MCF 10A (cell line): ENCODE results near the gene DOK5. TPM values are rescaled to one million over a fixed set of nuclear protein-coding genes. Genes with fewer than 3 reads are reported as not detected.

Experiments
- BruUV-seq: library from RNA; stranded (reverse); fragments of 400-500 nt; replicated peaks from 2 replicates; lab custom pipeline; 2021; lab: Mats Ljungman, UMichigan
- CTCF ChIA-PET: fragments of 300-600 bp; sonication (Branson Sonifier 250); formaldehyde crosslinking; extraction: SDS; loops from one replicate; lab custom pipeline; 2021; ENCODE audit warnings: antibody characterized with exemption, inconsistent platforms; lab: Yijun Ruan, JAX
- POLR2A ChIA-PET: fragments of 300-600, 350-650 bp; sonication (Branson Sonifier 250); formaldehyde crosslinking; extraction: SDS; loops from one replicate; lab custom pipeline; 2020; ENCODE audit warnings: antibody characterized with exemption, inconsistent platforms; lab: Yijun Ruan, JAX
- DNase-seq: peaks from one replicate; pipeline ENCODE4 v3.0.0-alpha.2; 2018; ENCODE audit not compliant: unreplicated experiment
- H3K27ac Mint-ChIP-seq: one replicate; pipeline ENCODE4 v1.8.0; 2022; ENCODE audit warnings: mild to moderate bottlenecking, low read depth, mixed read lengths; ENCODE audit not compliant: unreplicated experiment
- H3K27me3 Mint-ChIP-seq: one replicate; pipeline ENCODE4 v1.8.0; 2022; ENCODE audit warnings: mixed read lengths; ENCODE audit not compliant: insufficient read depth, unreplicated experiment
- H3K36me3 Mint-ChIP-seq: one replicate; pipeline ENCODE4 v1.8.0; 2022; ENCODE audit warnings: mild to moderate bottlenecking, moderate library complexity, mixed read lengths; ENCODE audit not compliant: insufficient read depth, unreplicated experiment
- H3K4me1 Mint-ChIP-seq: one replicate; pipeline ENCODE4 v1.8.0; 2022; ENCODE audit warnings: mixed read lengths; ENCODE audit not compliant: insufficient read depth, unreplicated experiment
- H3K4me3 Mint-ChIP-seq: one replicate; pipeline ENCODE4 v1.8.0; 2022; ENCODE audit warnings: mild to moderate bottlenecking, moderate library complexity, mixed read lengths; ENCODE audit not compliant: unreplicated experiment
- H3K9me3 Mint-ChIP-seq: one replicate; pipeline ENCODE4 v1.8.0; 2022; ENCODE audit warnings: mixed read lengths; ENCODE audit not compliant: unreplicated experiment
- intact Hi-C: fragments of 100-400 bp; cut with micrococcal nuclease; formaldehyde crosslinking; loops from 2 replicates; pipeline ENCODE4 v1.14.1; 2022
- total RNA-seq: library from RNA; stranded (reverse); gene quantifications from 2 replicates; pipeline ENCODE4 v1.2.3, GENCODE V29; 2022
- TF ChIP-seq, protein P1 (sequence below): fragments of 200-600 bp; IDR thresholded peaks from one replicate; pipeline ENCODE4 v1.8.0; 2022; ENCODE audit warnings: antibody characterized with exemption, mild to moderate bottlenecking; ENCODE audit not compliant: unreplicated experiment

Gene DOK5
- total RNA-seq, 1 experiment from 2014 or later: not detected

DNA sequence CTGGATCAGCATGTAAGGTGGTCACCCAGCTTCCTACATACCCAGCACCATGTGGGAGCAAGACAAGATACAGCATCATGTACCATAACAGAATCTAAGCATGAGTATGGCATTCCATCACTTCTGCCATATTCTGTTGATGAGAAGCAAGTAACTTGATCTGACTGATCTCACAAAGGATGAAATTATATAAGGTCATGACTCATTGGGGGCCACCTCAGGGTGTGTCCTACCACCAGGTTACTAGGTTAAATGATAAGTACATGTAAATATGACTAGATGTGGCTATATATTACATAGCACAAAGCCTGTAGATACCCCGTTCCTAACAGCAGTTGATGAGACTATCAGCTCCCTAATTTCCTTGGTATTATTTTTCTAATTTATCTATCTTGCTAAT lies 213.1 kb downstream of the DOK5 start:
- POLR2A ChIA-PET: interaction anchor here (1.2 kb wide), 1 partner anchor 12 kb away, joined by 3 read pairs; no protein-coding TSS in a partner anchor
- Mint-ChIP-seq H3K4me1 (peaks cover 6% of the 10 kb centered on the region), H3K27ac (no peak overlapping the region), H3K27me3 (peaks cover 35% of the 10 kb centered on the region), H3K9me3 (no peaks in the 10 kb centered on the region), H3K36me3 (no peaks in the 10 kb centered on the region), H3K4me3 (no peak overlapping the region)
- no TSS peak for BruUV-seq
- intact Hi-C loops: no loop called here
- TF ChIP-seq, protein P1, sequence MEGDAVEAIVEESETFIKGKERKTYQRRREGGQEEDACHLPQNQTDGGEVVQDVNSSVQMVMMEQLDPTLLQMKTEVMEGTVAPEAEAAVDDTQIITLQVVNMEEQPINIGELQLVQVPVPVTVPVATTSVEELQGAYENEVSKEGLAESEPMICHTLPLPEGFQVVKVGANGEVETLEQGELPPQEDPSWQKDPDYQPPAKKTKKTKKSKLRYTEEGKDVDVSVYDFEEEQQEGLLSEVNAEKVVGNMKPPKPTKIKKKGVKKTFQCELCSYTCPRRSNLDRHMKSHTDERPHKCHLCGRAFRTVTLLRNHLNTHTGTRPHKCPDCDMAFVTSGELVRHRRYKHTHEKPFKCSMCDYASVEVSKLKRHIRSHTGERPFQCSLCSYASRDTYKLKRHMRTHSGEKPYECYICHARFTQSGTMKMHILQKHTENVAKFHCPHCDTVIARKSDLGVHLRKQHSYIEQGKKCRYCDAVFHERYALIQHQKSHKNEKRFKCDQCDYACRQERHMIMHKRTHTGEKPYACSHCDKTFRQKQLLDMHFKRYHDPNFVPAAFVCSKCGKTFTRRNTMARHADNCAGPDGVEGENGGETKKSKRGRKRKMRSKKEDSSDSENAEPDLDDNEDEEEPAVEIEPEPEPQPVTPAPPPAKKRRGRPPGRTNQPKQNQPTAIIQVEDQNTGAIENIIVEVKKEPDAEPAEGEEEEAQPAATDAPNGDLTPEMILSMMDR: no peak
- no peak for DNase-seq
- CTCF ChIA-PET: interaction anchor here (0.6 to 1.0 kb wide), 3 partner anchors 8 to 671 kb away, joined by 3 to 6 read pairs (median 3); no protein-coding TSS in a partner anchor

DNA sequence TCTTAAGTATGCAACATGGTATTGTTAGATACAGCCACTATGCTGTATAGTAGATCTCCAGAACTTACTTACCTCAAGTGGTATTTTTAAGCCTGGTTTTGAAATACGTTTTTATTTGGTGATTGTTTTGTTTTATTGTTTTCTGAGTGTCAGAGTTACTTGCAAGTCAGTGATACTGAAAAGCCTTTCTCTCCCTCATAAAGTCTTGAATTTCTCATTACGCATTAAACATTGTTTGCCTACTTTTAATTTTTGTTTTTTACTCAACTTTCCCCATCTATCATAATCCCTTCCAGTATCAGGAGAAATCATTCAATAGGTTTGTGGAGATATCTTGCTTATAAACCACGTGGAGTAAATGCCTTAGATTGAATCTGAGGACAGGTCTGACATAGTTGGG lies 214.9 kb downstream of the DOK5 start:
- Mint-ChIP-seq H3K36me3 (no peaks in the 10 kb centered on the region), H3K27ac (no peak overlapping the region), H3K9me3 (no peaks in the 10 kb centered on the region), H3K27me3 (peaks cover 17% of the 10 kb centered on the region), H3K4me1 (no peaks in the 10 kb centered on the region), H3K4me3 (no peak overlapping the region)
- ChIA-PET CTCF (interaction anchor here (1.1 kb wide), 1 partner anchor 9 kb away, joined by 7 read pairs; no protein-coding TSS in a partner anchor), POLR2A (no interaction called here)
- no peak for DNase-seq
- intact Hi-C loops: no loop called here
- TF ChIP-seq, protein P1: no peak
- no TSS peak for BruUV-seq

DNA sequence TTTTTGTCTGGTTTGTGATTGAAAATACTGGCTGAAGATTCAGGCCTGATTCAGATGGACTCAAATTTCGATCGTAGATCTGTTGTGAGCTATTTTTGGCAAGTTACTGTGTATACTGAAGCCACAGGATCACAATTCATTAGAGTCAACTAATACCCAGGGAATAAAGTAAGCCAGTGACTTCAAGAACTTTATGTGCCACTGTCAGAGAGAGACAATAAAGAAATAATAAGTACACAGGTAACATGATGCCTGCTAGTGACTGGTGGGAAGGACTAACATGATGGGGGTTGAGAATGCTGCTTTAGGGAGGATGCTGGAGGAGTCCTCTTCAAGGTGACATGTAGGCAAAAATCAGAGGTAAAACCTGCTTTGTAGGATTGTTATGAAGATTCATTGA lies 215.9 kb downstream of the DOK5 start:
- no TSS peak for BruUV-seq
- DNase-seq: no peak
- Mint-ChIP-seq H3K36me3 (no peaks in the 10 kb centered on the region), H3K4me1 (no peaks in the 10 kb centered on the region), H3K9me3 (no peaks in the 10 kb centered on the region), H3K27ac (no peak overlapping the region), H3K27me3 (peaks cover 22% of the 10 kb centered on the region), H3K4me3 (no peak overlapping the region)
- intact Hi-C loops: no loop called here
- TF ChIP-seq, protein P1: no peak
- CTCF ChIA-PET: interaction anchor here (0.6 to 1.6 kb wide), 4 partner anchors 10 to 1091 kb away, joined by 3 to 7 read pairs (median 4); no protein-coding TSS in a partner anchor
- POLR2A ChIA-PET: no interaction called here

DNA sequence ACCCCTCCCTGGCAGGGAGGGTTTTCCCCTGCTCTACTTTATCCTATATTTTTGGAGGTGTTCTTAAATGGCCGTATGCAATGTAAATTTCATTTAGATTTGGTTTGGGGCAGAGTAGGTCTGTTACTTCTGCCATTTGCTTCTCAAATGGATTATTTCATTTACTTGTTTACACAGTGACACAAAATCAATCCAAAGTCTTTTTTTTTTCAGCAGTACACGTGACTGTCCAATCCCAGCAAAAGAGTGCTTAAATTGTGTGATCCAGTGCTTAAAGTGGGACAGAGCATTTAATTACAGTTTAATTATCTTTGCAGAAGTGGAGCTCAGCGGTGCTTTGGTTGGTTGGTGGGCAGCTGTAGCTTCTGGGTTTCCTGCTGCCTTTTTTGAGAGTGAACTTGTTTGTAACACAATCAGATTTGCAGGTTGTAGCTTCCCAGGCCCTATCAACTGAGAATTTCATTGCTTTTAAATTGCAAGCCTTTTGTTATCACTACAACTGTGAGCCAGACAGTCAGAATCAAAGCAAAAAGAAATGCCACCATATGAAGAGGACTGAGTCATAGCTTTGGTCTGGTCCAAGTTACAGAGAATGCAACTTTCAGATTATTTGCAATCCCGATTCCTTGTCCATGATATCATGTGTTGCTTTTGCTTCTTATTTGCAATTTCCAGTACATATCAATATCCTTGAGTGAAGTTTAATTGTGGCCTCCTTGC lies 216.9 kb downstream of the DOK5 start:
- no peak for DNase-seq
- intact Hi-C loops: no loop called here
- Mint-ChIP-seq H3K27me3 (peaks cover 32% of the 10 kb centered on the region), H3K36me3 (no peaks in the 10 kb centered on the region), H3K4me1 (no peaks in the 10 kb centered on the region), H3K9me3 (no peaks in the 10 kb centered on the region), H3K4me3 (no peak overlapping the region), H3K27ac (no peak overlapping the region)
- CTCF ChIA-PET: interaction anchor here (1.6 to 2.1 kb wide), 2 partner anchors 12 to 21 kb away, joined by 4 to 17 read pairs; no protein-coding TSS in a partner anchor
- POLR2A ChIA-PET: no interaction called here
- TF ChIP-seq, protein P1: no peak
- BruUV-seq: no TSS peak
